ENCODE results near the gene CHST11. TPM values are rescaled to one million over a fixed set of nuclear protein-coding genes. Genes with fewer than 3 reads are reported as not detected.
"Not testable (repeated sequence)": the region's sequence is repeated elsewhere in the genome, so short reads cannot be mapped to it uniquely, and the experiment has no call there.

The CHST11 gene
- total RNA-seq, 1 donor from 2014 or later, result 6.0 TPM

GRCh38 chr12:104526320-104526719 lies 69.6 kb downstream of the CHST11 start:
- H3K4me1 ChIP-seq, result peaks cover 22% of the 10 kb centered on the region
- DNase-seq, result no peak
- H3K27me3 ChIP-seq (ENCODE audit: low read depth), result no peaks in the 10 kb centered on the region
- no peaks in the 10 kb centered on the region for H3K36me3 ChIP-seq
- TF ChIP-seq, protein P1, sequence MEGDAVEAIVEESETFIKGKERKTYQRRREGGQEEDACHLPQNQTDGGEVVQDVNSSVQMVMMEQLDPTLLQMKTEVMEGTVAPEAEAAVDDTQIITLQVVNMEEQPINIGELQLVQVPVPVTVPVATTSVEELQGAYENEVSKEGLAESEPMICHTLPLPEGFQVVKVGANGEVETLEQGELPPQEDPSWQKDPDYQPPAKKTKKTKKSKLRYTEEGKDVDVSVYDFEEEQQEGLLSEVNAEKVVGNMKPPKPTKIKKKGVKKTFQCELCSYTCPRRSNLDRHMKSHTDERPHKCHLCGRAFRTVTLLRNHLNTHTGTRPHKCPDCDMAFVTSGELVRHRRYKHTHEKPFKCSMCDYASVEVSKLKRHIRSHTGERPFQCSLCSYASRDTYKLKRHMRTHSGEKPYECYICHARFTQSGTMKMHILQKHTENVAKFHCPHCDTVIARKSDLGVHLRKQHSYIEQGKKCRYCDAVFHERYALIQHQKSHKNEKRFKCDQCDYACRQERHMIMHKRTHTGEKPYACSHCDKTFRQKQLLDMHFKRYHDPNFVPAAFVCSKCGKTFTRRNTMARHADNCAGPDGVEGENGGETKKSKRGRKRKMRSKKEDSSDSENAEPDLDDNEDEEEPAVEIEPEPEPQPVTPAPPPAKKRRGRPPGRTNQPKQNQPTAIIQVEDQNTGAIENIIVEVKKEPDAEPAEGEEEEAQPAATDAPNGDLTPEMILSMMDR (IDR thresholded peaks at IDR 0.05; ENCODE audit: borderline replicate concordance), result no peak
- no peak overlapping the region for H3K27ac ChIP-seq (replicated peaks)
- peaks cover 4% of the 10 kb centered on the region for H3K9me3 ChIP-seq (replicated peaks)
- H3K4me3 ChIP-seq, result no peak overlapping the region
- intact Hi-C loops (cut with micrococcal nuclease), result no loop called here

DNA sequence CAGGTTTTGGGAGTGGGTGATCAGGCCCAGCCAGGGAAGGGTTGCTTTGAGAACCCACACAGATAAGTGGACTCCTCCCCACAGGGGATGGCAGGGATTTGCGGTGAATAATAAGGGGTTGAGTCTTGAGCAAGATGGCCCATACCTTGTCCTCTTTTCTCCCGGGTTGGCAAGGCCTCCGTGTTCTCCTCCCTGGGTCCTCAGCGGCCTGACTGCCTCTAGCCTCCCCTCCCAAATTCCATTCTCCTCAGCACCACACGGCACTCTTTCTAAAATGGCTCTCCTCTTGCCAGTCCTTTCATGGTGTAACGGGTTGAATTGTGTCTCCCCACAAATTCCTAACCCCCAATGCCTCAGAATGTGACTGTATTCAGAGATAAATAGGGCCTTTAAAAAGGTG lies 70.0 kb downstream of the CHST11 start:
- Histone ChIP-seq H3K27me3 (ENCODE audit: low read depth) (no peaks in the 10 kb centered on the region), H3K4me1 (peaks cover 18% of the 10 kb centered on the region), H3K4me3 (no peak overlapping the region), H3K36me3 (no peaks in the 10 kb centered on the region), H3K27ac (replicated peaks) (no peak overlapping the region), H3K9me3 (replicated peaks) (peaks cover 4% of the 10 kb centered on the region)
- TF ChIP-seq, protein P1 (IDR thresholded peaks at IDR 0.05; ENCODE audit: borderline replicate concordance), result no peak
- intact Hi-C loops (cut with micrococcal nuclease), result no loop called here
- no peak for DNase-seq

DNA sequence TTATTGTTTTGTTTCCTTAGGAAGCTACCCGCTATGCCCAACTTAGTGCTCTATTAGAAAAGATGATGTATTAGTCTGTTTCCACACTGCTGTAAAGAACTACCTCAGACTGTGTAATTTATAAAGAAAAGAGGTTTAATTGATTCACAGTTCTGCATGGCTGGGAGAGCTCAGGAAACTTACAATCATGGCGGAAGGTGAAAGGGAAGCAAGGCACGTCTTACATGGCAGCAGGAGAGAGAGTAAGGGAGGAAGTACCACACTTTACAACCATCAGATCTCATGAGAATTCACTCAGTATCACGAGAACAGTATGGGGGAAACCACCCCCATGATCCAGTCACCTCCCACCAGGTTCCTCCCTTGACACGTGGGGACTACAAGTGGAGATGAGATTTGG lies 70.9 kb downstream of the CHST11 start:
- DNase-seq; H3K27ac ChIP-seq (replicated peaks); H3K27me3 ChIP-seq (ENCODE audit: low read depth); intact Hi-C loops (cut with micrococcal nuclease); H3K4me3 ChIP-seq; H3K36me3 ChIP-seq; H3K9me3 ChIP-seq (replicated peaks): not testable (repeated sequence)
- peaks cover 14% of the 10 kb centered on the region for H3K4me1 ChIP-seq

- H3K9me3 ChIP-seq (replicated peaks), result peaks cover 4% of the 10 kb centered on the region
- no peak overlapping the region for H3K4me3 ChIP-seq
- intact Hi-C loops (cut with micrococcal nuclease), result no loop called here
- no peaks in the 10 kb centered on the region for H3K27me3 ChIP-seq (ENCODE audit: low read depth)
- no peak for DNase-seq
- no peaks in the 10 kb centered on the region for H3K36me3 ChIP-seq
- peaks cover under 1% of the 10 kb centered on the region for H3K4me1 ChIP-seq
- no peak overlapping the region for H3K27ac ChIP-seq (replicated peaks)
- TF ChIP-seq, protein P1 (IDR thresholded peaks at IDR 0.05; ENCODE audit: borderline replicate concordance), result no peak
These were observed 72.6 kb downstream of the CHST11 start for GRCh38 chr12:104529130-104529874.

- Histone ChIP-seq H3K4me1 (no peaks in the 10 kb centered on the region), H3K27ac (replicated peaks) (no peak overlapping the region), H3K36me3 (no peaks in the 10 kb centered on the region), H3K9me3 (replicated peaks) (peaks cover 4% of the 10 kb centered on the region), H3K27me3 (ENCODE audit: low read depth) (no peaks in the 10 kb centered on the region), H3K4me3 (no peak overlapping the region)
- intact Hi-C loops (cut with micrococcal nuclease), result no loop called here
- TF ChIP-seq, protein P1 (IDR thresholded peaks at IDR 0.05; ENCODE audit: borderline replicate concordance), result no peak
- DNase-seq, result no peak
These were observed 75.9 kb downstream of the CHST11 start for GRCh38 chr12:104532636-104533035.

DNA sequence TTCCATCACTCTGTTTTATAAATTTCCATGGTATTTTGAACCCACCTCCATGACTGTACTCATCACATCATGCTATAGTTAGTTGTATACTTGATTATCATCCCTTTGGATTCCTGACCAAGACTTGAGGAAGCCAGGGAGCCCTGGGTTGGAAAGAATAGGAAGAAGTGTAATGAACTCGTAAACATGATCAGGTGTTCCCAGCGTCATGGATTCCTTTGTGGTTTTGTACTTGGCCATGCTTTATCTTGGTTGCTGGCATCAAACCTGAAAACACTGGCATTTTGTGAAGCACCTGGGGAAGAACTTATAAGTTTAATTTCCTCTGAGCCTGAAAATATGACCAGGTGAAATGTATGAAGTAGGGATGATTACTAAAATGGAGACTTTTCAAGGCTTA lies 76.4 kb downstream of the CHST11 start:
- H3K4me3 ChIP-seq, result no peak overlapping the region
- no peak overlapping the region for H3K27ac ChIP-seq (replicated peaks)
- peaks cover 4% of the 10 kb centered on the region for H3K9me3 ChIP-seq (replicated peaks)
- intact Hi-C loops (cut with micrococcal nuclease), result no loop called here
- H3K27me3 ChIP-seq (ENCODE audit: low read depth), result no peaks in the 10 kb centered on the region
- no peak for DNase-seq
- H3K4me1 ChIP-seq, result no peaks in the 10 kb centered on the region
- TF ChIP-seq, protein P1 (IDR thresholded peaks at IDR 0.05; ENCODE audit: borderline replicate concordance), result no peak
- H3K36me3 ChIP-seq, result no peaks in the 10 kb centered on the region

All from left ventricle myocardium inferior (tissue), 1 donor.